Chondrocyte (in vitro differentiated cells): ENCODE results near the gene LMO7. TPM values are rescaled to one million over a fixed set of nuclear protein-coding genes. Genes with fewer than 3 reads are reported as not detected.

ENCODE experiments used
- DNase-seq: peaks from one replicate; pipeline ENCODE4 v3.0.0; 2021; ENCODE audit warnings: mixed read lengths, low spot score
- H3K27ac Mint-ChIP-seq: one replicate; pipeline ENCODE4 v1.8.0; 2021; ENCODE audit warnings: mild to moderate bottlenecking, moderate library complexity, mixed read lengths; ENCODE audit not compliant: unreplicated experiment
- H3K27me3 Mint-ChIP-seq: 2 replicates; pipeline ENCODE4 v1.8.0; 2021; ENCODE audit warnings: low read depth, mixed read lengths
- H3K36me3 Mint-ChIP-seq: 2 replicates; pipeline ENCODE4 v1.8.0; 2021; ENCODE audit warnings: low read depth, mixed read lengths
- H3K4me1 Mint-ChIP-seq: 2 replicates; pipeline ENCODE4 v1.8.0; 2021; ENCODE audit warnings: low read depth, mild to moderate bottlenecking, mixed read lengths
- H3K4me3 Mint-ChIP-seq: one replicate; pipeline ENCODE4 v1.8.0; 2021; ENCODE audit warnings: mild to moderate bottlenecking, moderate library complexity, mixed read lengths; ENCODE audit not compliant: unreplicated experiment
- H3K9me3 Mint-ChIP-seq: 2 replicates; pipeline ENCODE4 v1.8.0; 2021; ENCODE audit warnings: low read depth, mixed read lengths
- CTCF ChIP-seq: fragments of 200-600 bp; sonication (generic); IDR thresholded peaks from 2 replicates; pipeline ENCODE4 v1.5.0; 2021; ENCODE audit warnings: antibody characterized with exemption, mild to moderate bottlenecking, moderate library complexity
- total RNA-seq: library from RNA; stranded (reverse); gene quantifications from 3 replicates; pipeline ENCODE4 v1.2.1, GENCODE V29; 2021

Gene LMO7
- total RNA-seq, 1 donor from 2014 or later: 199 TPM

DNA sequence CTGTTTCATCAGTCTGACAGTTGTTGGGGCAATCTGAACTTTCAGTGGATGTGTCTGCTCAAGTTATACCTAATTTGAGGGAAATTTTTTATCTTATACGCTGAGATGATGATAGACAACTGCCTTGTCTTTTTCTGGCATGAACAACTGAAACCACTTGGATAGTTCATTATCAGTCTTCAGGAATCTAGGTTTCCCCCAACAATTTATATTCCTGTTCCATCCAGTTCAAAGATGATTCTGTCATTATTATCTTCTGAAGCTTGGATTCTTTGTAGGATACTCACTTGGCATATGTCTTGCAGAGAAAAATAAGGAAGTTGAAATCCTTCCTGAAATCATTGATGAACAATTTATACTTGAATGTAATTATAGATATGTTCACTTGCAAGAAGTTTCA, 193.7 kb downstream of the LMO7 start:
- Mint-ChIP-seq H3K4me1 (peaks cover 13% of the 10 kb centered on the region), H3K9me3 (no peaks in the 10 kb centered on the region), H3K36me3 (peaks cover 9% of the 10 kb centered on the region), H3K27me3 (no peaks in the 10 kb centered on the region), H3K4me3 (no peak overlapping the region), H3K27ac (no peak overlapping the region)
- no peak for DNase-seq
- TF ChIP-seq CTCF: no peak

DNA sequence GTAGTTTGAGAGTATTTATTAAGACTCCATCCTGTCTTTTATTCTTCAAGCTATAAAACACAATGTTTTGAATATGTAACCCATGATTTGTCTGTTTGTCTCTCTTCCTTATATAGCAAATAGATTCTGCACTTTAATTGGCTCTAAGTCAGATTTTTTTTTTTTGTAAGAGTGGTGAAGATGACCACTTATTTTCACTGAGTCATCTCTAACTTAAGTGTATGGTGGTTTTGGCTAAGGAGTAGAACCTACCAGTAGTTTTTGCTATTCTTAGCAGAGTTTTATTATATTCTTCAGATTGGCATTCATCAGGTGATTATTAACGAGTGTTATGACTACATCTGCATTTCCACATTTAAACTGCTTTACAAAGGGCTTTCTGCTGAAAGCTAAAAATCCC, 194.7 kb downstream of the LMO7 start:
- no peak for DNase-seq
- H3K36me3 Mint-ChIP-seq: peaks cover 9% of the 10 kb centered on the region
- no peaks in the 10 kb centered on the region for H3K9me3 Mint-ChIP-seq
- H3K4me1 Mint-ChIP-seq: peaks cover 13% of the 10 kb centered on the region
- TF ChIP-seq CTCF: no peak
- peak overlapping the region; percentile 23 for H3K27ac Mint-ChIP-seq
- H3K27me3 Mint-ChIP-seq: no peaks in the 10 kb centered on the region
- no peak overlapping the region for H3K4me3 Mint-ChIP-seq

DNA sequence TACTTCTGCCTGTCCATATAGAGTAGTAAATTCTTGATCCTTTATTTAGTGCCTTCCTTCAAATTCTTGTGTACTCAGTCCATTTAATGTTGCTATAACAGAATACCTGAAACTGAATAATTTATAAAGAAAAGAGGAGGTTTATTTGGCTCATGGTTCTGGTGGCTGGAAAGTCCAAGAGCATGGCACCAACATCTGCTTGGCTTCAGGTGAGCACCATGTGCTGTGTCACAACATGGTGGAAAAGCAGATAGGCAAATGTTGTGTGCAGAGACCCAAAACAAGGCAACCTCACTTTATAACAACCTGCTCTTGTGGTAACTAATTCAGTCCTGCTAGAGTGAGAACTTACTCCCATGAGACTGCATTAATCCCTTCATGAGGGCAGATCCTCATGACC, 195.3 kb downstream of the LMO7 start:
- no peak overlapping the region for H3K4me3 Mint-ChIP-seq
- no peaks in the 10 kb centered on the region for H3K9me3 Mint-ChIP-seq
- DNase-seq: no peak
- H3K4me1 Mint-ChIP-seq: peaks cover 13% of the 10 kb centered on the region
- H3K27ac Mint-ChIP-seq: no peak overlapping the region
- peaks cover 10% of the 10 kb centered on the region for H3K36me3 Mint-ChIP-seq
- TF ChIP-seq CTCF: no peak
- no peaks in the 10 kb centered on the region for H3K27me3 Mint-ChIP-seq

DNA sequence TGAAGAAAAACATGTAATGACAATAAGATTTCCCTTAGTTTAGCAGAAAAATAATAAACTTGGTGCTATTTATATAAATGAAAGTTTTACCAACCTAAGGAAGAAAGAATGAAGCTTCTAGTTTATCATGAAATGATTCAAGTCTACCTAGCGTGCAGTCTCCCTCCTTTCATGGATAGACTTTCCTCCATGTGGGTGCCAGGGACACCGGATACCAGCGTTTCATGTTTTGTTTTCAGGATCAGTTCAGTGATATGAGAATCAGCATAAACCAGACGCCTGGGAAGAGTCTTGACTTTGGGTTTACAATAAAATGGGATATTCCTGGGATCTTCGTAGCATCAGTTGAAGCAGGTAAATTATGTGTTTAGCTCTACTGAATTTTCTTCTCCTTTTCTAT, 196.7 kb downstream of the LMO7 start:
- Mint-ChIP-seq H3K36me3 (peaks cover 12% of the 10 kb centered on the region), H3K4me1 (peaks cover 13% of the 10 kb centered on the region), H3K27me3 (no peaks in the 10 kb centered on the region), H3K27ac (no peak overlapping the region), H3K4me3 (no peak overlapping the region), H3K9me3 (no peaks in the 10 kb centered on the region)
- TF ChIP-seq CTCF: no peak
- DNase-seq: no peak

- H3K4me3 Mint-ChIP-seq: no peak overlapping the region
- H3K36me3 Mint-ChIP-seq: peaks cover 24% of the 10 kb centered on the region
- no peak for DNase-seq
- no peaks in the 10 kb centered on the region for H3K4me1 Mint-ChIP-seq
- no peak overlapping the region for H3K27ac Mint-ChIP-seq
- no peaks in the 10 kb centered on the region for H3K27me3 Mint-ChIP-seq
- TF ChIP-seq CTCF: no peak
- no peaks in the 10 kb centered on the region for H3K9me3 Mint-ChIP-seq
These were observed 200.3 kb downstream of the LMO7 start for GRCh38 chr13:75836441-75836840.
